NCI-H1417 (cell line): ENCODE measurements around the gene INTS3.
"Not testable (repeated sequence)": the region's sequence is repeated elsewhere in the genome, so short reads cannot be mapped to it uniquely, and the experiment has no call there.

Experiments used
- DNase-seq, 3 experiments: peaks; one replicate each; lab custom pipeline; 2025; lab: John Stamatoyannopoulos, UW

The INTS3 gene

GRCh38 chr1:153778824-153779519 is 51.1 kb downstream of the INTS3 start:
- DNase-seq = no peak

- no peak for DNase-seq
Measured at GRCh38 chr1:153779781-153780541, 52.1 kb downstream of the INTS3 start.

GRCh38 chr1:153780551-153780950 is 52.7 kb downstream of the INTS3 start:
- DNase-seq = no peak

- DNase-seq = not testable (repeated sequence)
Measured at GRCh38 chr1:153782648-153783047, 54.8 kb downstream of the INTS3 start.

GRCh38 chr1:153783233-153784190 is 55.7 kb downstream of the INTS3 start:
- DNase-seq = peak; percentile 94 to 98 (median 95)

- DNase-seq = no peak
Measured at GRCh38 chr1:153786038-153786790, 58.4 kb downstream of the INTS3 start.

GRCh38 chr1:153789478-153790034 is 61.7 kb downstream of the INTS3 start:
- DNase-seq = no peak

- no peak for DNase-seq
Measured at GRCh38 chr1:153790313-153790965, 62.6 kb downstream of the INTS3 start.

GRCh38 chr1:153790966-153791647 is 63.3 kb downstream of the INTS3 start:
- no peak for DNase-seq

- DNase-seq = no peak
Measured at GRCh38 chr1:153791648-153792253, 63.9 kb downstream of the INTS3 start.

GRCh38 chr1:153792631-153793041 is 64.8 kb downstream of the INTS3 start:
- DNase-seq = no peak

GRCh38 chr1:153793261-153793972 is 65.6 kb downstream of the INTS3 start:
- DNase-seq = no peak

- DNase-seq = no peak
Measured at GRCh38 chr1:153793973-153794615, 66.2 kb downstream of the INTS3 start.

GRCh38 chr1:153794624-153795329 is 66.9 kb downstream of the INTS3 start:
- DNase-seq = peak in 2 of 3 experiments; percentile 30 to 53

GRCh38 chr1:153795330-153795837 is 67.5 kb downstream of the INTS3 start:
- peak in 2 of 3 experiments; percentile 30 to 44 for DNase-seq

- no peak for DNase-seq
Measured at GRCh38 chr1:153795934-153796785, 68.3 kb downstream of the INTS3 start.
